ENCODE results near the gene GAK.

GAK gene

GRCh38 chr4:898869-899555, 33.1 kb downstream of the GAK start:
- DNase-seq (ENCODE audit: low spot score) = no peak
- TF ChIP-seq CTCF (IDR thresholded peaks at IDR 0.05; ENCODE audit: extremely low read depth, missing control alignments) = no peak

GRCh38 chr4:898123-898522, 34.0 kb downstream of the GAK start:
- TF ChIP-seq CTCF (IDR thresholded peaks at IDR 0.05; ENCODE audit: extremely low read depth, missing control alignments) = no peak
- DNase-seq (ENCODE audit: low spot score) = no peak

- no peak for DNase-seq (ENCODE audit: low spot score)
Measured at GRCh38 chr4:896630-897029, 35.5 kb downstream of the GAK start.

GRCh38 chr4:896216-896615, 35.9 kb downstream of the GAK start:
- no peak for TF ChIP-seq CTCF (IDR thresholded peaks at IDR 0.05; ENCODE audit: extremely low read depth, missing control alignments)
- DNase-seq (ENCODE audit: low spot score) = no peak

More at GRCh38 chr4:896630-897029, 35.5 kb downstream of the GAK start:
- TF ChIP-seq CTCF (IDR thresholded peaks at IDR 0.05; ENCODE audit: extremely low read depth, missing control alignments) = no peak

- TF ChIP-seq CTCF (IDR thresholded peaks at IDR 0.05; ENCODE audit: extremely low read depth, missing control alignments) = no peak
- no peak for DNase-seq (ENCODE audit: low spot score)
Measured at GRCh38 chr4:895596-895995, 36.5 kb downstream of the GAK start.

- DNase-seq (ENCODE audit: low spot score) = no peak
- TF ChIP-seq CTCF (IDR thresholded peaks at IDR 0.05; ENCODE audit: extremely low read depth, missing control alignments) = no peak
Measured at GRCh38 chr4:893995-894705, 38.0 kb downstream of the GAK start.

- no peak for DNase-seq (ENCODE audit: low spot score)
- no peak for TF ChIP-seq CTCF (IDR thresholded peaks at IDR 0.05; ENCODE audit: extremely low read depth, missing control alignments)
Measured at GRCh38 chr4:893276-893994, 38.7 kb downstream of the GAK start.
